ENCODE results near the gene ACAD10. TPM values are rescaled to one million over a fixed set of nuclear protein-coding genes. Genes with fewer than 3 reads are reported as not detected.
"Not testable (repeated sequence)": the region's sequence is repeated elsewhere in the genome, so short reads cannot be mapped to it uniquely, and the experiment has no call there.

Gene ACAD10
- 20.7 and 24.5 TPM in 2 replicates for total RNA-seq (2014; rRNA removed; shearing (Covaris generic))

DNA sequence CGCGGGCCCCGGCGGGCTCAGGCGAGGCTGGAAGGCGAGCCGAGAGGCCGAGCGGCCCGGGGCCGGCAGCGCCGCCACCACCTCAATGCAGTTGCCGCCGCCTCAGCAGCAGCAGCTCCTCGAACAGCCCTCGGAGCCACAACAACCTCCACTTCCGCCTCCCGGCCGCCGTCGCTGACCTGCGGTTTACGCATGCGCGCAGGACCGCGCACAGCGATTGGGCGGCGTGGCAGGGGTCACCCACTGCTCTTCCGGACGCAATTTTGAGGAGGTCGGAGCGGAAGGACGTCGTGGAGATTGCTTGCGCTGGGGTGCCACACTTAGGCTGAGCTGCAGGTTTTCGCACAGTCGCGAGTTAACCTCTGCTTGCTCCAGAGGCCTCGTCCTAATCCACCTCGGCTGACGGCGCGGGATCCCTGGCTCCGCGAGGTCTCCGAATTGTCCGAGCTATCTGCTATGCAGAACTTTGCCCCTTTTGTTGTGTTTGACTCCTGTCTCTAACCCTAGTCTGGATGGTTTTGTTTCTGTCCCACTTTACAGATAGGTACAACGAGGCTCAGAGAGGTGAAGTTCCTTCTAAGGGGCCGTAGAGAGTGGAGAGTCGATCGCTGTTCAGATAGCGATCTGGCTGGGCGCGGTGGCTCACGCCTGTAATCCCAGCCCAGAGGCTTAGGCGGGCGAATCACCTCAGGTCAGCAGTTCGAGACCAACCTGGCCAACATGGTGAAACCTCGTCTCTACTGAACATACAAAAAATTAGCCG, at the start of gene ACAD10, which contains the start of gene BRAP:
ACAD10 (plus strand) TSS at position 243 of the 763 bp plus-strand sequence. CDS start 6,657 bp downstream, outside the sequence.
BRAP (minus strand) TSS at position 146 of the 763 bp plus-strand sequence. CDS start 164 bp downstream, outside the sequence.
- DNase-seq = peak; percentile 98
- H3K36me3 ChIP-seq (replicated peaks; ENCODE audit: control insufficient read depth, insufficient read depth, low read length) = peaks cover 10% of the 10 kb centered on the region
- no peaks in the 10 kb centered on the region for H3K27me3 ChIP-seq (ENCODE audit: control insufficient read depth, insufficient read depth, low read length)
- peak within 1 kb of the TSS; percentile 97 for H3K4me3 ChIP-seq (ENCODE audit: insufficient read depth, low read depth, low read length)

DNA sequence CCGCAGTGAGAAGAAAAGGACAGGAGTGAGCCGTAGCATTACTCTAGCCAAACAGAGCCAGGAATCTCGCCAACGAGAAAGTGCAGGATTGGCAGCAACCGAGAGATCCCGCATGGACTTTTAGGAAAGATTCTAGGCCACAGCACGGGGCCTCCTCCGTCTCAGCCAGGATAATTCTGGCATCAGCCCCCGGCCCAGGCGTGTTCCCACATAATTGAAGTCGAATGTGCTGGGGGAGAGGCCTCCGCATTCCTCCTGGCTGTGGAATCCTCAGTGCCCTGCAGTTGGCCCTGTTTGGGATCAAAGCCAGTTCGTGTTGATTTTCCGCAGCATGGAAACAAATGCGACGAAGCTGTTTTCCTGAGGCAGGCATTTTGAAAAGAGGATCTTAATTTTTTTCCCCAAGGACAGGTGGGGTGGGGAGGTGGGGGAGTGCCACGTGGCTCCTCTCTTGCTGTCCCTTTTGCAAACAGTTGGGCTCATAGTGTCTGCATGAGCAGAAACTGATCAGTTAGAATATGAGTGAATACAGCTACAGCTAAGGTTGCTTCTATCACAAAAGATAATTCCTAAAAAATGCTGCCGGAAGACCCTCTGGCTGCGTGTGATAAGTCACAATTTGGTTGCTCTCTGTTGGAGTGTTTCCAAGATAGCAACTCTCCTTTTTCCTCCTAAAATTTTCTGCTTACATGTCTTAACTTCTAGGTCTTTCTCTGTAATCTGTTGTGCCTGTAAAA, 49.5 kb upstream of the ACAD10 start:
- no peak overlapping the region for H3K4me3 ChIP-seq (ENCODE audit: insufficient read depth, low read depth, low read length)
- no peaks in the 10 kb centered on the region for H3K27me3 ChIP-seq (ENCODE audit: control insufficient read depth, insufficient read depth, low read length)
- DNase-seq = peak; percentile 70
- H3K36me3 ChIP-seq (replicated peaks; ENCODE audit: control insufficient read depth, insufficient read depth, low read length) = no peaks in the 10 kb centered on the region

DNA sequence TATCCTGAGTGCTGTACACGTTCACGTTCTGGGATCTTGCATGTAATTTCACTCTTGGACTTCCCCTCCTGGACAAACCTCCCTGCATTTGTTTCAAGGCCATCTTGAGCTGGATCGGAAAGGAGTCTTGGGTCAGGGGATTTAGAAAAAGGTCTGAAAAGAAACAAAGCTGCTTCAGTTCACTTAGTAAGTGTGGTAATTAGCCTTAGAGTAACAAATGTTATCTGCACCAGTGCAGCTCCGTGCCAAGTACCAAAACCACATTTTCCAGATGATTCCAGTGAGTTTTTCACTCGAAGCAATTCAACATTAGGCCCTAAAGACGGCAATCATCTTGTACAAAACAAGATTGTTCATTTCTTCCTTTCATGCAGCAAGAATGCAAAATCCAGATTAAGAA, 47.3 kb upstream of the ACAD10 start:
- Histone ChIP-seq H3K4me3 (ENCODE audit: insufficient read depth, low read depth, low read length) (no peak overlapping the region), H3K36me3 (replicated peaks; ENCODE audit: control insufficient read depth, insufficient read depth, low read length) (peaks cover 2% of the 10 kb centered on the region; the same call in 1 of the 2 replicates), H3K27me3 (ENCODE audit: control insufficient read depth, insufficient read depth, low read length) (no peaks in the 10 kb centered on the region)
- DNase-seq = no peak

DNA sequence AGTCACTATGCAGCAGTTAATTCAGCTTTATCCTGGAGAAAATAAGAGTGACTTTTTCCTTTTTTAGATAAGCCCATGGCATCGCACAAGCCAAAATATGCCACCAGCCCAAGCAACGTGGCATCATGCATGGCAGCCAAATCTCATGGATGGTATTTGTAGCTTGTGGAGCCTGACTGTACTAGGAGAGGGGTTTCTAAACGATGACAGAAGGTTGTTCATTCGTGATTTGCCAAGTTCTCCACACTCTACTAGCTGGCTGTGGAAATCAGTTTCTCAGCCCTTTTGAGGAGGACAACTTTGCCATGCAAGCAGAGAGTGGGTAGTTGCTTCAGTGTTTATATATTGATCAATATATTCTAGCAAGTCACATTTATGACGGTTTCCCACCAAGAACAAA, 45.3 kb upstream of the ACAD10 start:
- H3K4me3 ChIP-seq (ENCODE audit: insufficient read depth, low read depth, low read length) = no peak overlapping the region
- no peaks in the 10 kb centered on the region for H3K27me3 ChIP-seq (ENCODE audit: control insufficient read depth, insufficient read depth, low read length)
- peaks cover 11% of the 10 kb centered on the region for H3K36me3 ChIP-seq (replicated peaks; ENCODE audit: control insufficient read depth, insufficient read depth, low read length)
- DNase-seq = no peak

DNA sequence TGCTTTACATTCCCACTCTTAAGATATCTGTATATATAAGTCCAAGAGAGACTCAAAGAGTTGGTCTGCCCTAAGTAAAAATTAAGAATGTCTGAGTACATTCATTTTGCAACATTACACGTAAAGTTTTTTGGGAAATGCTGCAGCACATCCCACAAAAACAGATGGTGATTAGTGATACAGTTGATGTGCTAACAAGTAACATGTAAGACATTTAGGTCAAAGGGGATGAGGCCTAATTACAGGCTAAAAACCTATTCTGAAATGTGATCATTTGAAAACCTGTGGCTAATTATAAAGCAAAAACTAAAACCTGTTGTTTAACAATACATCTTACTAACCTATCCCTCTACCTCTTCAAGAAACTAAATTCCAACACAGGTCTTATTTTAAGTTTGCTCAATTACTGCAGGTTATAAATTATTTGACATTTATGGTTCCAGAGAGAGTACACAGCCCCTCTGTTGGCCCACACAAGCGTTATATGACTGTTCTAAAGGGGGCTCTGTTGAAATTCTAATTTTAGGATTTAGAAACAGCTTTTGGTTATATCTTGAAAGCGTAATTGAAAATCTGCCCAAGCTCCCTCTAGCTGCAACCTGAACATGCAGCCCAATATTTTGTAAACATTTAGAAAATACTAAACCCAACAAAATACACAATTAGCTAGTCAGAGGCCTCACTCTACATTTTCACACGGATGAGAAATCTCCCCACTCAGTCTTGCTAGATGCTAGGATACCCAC, 43.0 kb upstream of the ACAD10 start:
- H3K4me3 ChIP-seq (ENCODE audit: insufficient read depth, low read depth, low read length) = no peak overlapping the region
- no peak for DNase-seq

DNA sequence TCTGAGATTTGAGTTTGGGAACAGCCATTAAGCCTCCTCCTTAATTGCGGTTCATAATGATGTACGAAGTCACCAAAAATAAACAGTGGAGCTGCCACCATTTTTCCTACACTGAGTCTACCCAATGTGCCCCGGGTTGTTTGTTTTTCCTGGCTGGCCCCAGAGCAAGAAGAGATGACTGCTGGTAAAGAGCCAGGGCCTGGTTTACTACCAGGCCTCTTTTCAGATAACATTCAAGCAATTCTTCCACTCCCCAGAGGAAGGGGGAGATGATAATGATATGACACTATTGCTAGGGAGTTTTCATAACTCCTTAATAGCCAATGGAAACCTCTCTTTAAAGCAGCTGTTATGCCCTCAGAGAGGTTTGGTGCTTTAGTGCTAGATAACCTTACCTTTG, 42.4 kb upstream of the ACAD10 start:
- no peak for DNase-seq
- peaks cover 15% of the 10 kb centered on the region for H3K36me3 ChIP-seq (replicated peaks; ENCODE audit: control insufficient read depth, insufficient read depth, low read length)
- H3K27me3 ChIP-seq (ENCODE audit: control insufficient read depth, insufficient read depth, low read length) = no peaks in the 10 kb centered on the region
- no peak overlapping the region for H3K4me3 ChIP-seq (ENCODE audit: insufficient read depth, low read depth, low read length)

More for the DNA sequence above, 43.0 kb upstream of the ACAD10 start:
- Histone ChIP-seq H3K27me3 (ENCODE audit: control insufficient read depth, insufficient read depth, low read length) (no peaks in the 10 kb centered on the region), H3K36me3 (replicated peaks; ENCODE audit: control insufficient read depth, insufficient read depth, low read length) (peaks cover 15% of the 10 kb centered on the region)

DNA sequence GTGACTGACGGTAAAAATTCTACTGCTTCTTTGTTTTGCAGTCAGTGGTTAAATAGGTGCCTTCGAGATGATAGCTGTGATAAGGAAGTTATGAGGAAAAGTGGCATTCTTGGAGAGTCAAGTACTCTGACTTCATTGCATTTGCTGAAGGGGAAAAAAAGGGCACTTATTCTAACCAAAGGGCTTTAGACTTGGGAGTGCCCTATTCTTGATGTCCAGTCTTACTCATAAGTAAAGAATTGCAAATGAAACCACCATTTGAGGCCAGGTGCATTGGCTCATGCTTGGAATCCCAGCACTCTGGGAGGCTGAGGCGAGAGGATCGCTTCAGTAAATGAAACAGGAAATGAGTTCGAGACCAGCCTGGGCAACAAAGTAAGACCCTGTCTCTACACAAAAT, 40.4 kb upstream of the ACAD10 start:
- H3K36me3 ChIP-seq (replicated peaks; ENCODE audit: control insufficient read depth, insufficient read depth, low read length) = peaks cover 23% of the 10 kb centered on the region
- no peak for DNase-seq
- H3K27me3 ChIP-seq (ENCODE audit: control insufficient read depth, insufficient read depth, low read length) = no peaks in the 10 kb centered on the region
- H3K4me3 ChIP-seq (ENCODE audit: insufficient read depth, low read depth, low read length) = no peak overlapping the region

DNA sequence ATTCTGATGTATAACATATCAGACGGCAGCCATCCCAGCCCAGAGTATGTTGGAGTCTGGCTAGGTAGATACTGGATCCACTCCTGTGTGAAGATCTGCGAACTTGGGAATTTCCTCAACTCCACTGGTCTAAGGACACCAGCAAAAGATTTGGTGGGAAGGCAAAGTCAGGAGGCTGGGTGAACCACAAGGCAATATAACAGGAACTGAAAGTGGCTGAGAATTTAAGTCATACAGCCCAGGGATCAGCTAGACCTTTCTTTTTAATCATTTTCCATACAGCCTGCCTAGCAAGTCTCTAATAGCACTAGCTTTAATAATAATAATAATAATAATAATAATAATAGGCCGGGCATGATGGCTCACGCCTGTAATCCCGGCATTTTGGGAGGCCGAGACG, 34.9 kb upstream of the ACAD10 start:
- Histone ChIP-seq H3K4me3 (ENCODE audit: insufficient read depth, low read depth, low read length) (no peak overlapping the region), H3K27me3 (ENCODE audit: control insufficient read depth, insufficient read depth, low read length) (no peaks in the 10 kb centered on the region), H3K36me3 (replicated peaks; ENCODE audit: control insufficient read depth, insufficient read depth, low read length) (peaks cover 19% of the 10 kb centered on the region)
- DNase-seq = no peak

DNA sequence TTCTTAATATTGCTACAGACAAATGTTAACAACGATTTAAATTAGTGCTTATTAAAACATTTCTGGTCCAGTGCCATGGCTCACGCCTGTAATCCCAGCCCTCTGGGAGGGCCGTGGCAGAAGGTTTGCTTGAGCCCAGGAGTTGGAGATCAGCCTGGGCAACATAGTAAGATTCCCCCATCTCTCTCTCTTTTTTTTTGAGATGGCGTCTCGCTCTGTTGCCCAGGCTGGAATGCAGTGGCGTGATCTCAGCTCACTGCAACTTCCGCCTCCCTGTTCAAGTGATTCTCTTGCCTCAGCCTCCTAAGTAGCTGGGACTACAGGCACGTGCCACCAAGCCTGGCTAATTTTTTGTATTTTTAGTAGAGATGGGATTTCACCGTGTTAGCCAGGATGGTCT, 33.3 kb upstream of the ACAD10 start:
- peaks cover 20% of the 10 kb centered on the region for H3K36me3 ChIP-seq (replicated peaks; ENCODE audit: control insufficient read depth, insufficient read depth, low read length)
- H3K27me3 ChIP-seq (ENCODE audit: control insufficient read depth, insufficient read depth, low read length); H3K4me3 ChIP-seq (ENCODE audit: insufficient read depth, low read depth, low read length); DNase-seq: not testable (repeated sequence)

DNA sequence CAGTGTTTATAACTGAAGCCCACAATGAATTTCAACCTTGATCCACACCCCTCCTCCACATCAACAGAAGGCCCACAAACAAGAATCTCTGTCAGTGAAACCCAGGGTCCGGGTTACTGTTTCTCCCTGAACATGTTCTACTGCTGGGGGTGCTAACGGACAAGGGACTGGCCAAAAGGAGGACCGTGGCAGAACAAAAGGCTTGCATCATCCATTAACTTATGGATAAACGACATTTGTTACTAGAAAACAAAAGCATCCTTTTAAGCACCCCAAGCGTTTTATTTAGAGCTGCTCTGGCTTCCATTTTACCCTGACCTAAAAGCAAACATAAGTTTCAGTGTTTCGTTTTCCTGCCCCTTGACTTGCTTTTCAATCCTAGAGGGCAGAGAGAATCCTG, 32.3 kb upstream of the ACAD10 start:
- Histone ChIP-seq H3K27me3 (ENCODE audit: control insufficient read depth, insufficient read depth, low read length) (no peaks in the 10 kb centered on the region), H3K4me3 (ENCODE audit: insufficient read depth, low read depth, low read length) (no peak overlapping the region), H3K36me3 (replicated peaks; ENCODE audit: control insufficient read depth, insufficient read depth, low read length) (peaks cover 20% of the 10 kb centered on the region)
- no peak for DNase-seq

DNA sequence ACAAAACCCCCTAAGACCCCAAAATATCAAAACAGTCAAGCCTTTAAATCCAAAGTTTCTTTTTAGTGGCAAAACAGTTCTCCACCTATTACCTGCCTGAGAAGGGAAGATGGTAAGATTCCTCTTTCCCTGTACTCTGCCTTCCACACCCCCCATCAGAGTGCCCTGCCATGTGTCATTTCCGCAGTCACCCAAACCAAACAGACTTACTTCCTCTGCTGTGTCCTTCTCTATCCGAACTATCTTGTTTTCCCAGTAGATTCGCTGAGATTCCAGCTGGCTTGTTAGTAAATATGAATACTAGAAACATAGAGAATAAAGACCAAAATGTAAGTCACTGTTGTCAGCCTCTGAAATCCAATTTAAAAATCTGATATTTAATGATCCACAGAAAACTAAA, 30.5 kb upstream of the ACAD10 start:
- Histone ChIP-seq H3K4me3 (ENCODE audit: insufficient read depth, low read depth, low read length) (no peak overlapping the region), H3K27me3 (ENCODE audit: control insufficient read depth, insufficient read depth, low read length) (no peaks in the 10 kb centered on the region), H3K36me3 (replicated peaks; ENCODE audit: control insufficient read depth, insufficient read depth, low read length) (peaks cover 15% of the 10 kb centered on the region)
- no peak for DNase-seq

DNA sequence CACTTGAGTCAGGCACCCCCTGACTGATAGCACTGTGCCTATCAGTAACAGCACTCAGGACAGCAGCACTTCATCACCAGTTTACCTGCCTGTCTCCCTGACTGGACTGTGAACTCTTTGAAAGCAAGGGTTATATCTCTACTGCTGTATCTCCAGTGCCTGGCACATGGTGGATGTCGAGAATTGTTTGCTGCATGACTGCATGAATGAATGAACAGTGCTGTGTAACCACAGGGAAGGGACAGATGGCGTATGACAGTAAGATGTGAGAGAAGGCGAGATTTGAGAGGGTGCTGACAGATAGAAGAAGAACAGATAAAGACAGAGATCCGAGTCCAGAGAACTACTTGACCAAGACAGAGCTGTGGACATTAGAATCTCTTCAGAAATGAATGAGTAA, 29.8 kb upstream of the ACAD10 start:
- H3K4me3 ChIP-seq (ENCODE audit: insufficient read depth, low read depth, low read length) = no peak overlapping the region
- DNase-seq = no peak
- no peaks in the 10 kb centered on the region for H3K27me3 ChIP-seq (ENCODE audit: control insufficient read depth, insufficient read depth, low read length)
- H3K36me3 ChIP-seq (replicated peaks; ENCODE audit: control insufficient read depth, insufficient read depth, low read length) = peaks cover 13% of the 10 kb centered on the region

DNA sequence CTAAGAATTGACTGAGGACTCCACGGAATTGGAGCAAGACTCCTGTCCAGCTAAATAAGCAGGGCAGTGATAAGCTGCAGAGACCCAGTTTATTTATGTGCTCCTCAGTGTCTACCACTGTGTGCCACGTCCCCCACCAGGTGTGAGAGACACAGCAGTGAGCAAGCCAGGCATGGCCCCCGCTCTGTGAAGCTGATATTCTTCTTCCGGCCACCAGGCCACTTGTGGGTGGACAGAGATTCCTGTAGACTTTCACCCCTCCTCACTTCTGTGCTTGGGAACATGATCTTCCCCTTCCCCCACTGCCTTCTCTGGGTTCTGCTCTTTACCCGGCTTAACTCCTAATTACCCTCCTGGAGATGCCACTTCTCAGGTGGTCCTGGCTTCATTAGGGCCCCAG, 21.4 kb upstream of the ACAD10 start:
- peaks cover 11% of the 10 kb centered on the region for H3K36me3 ChIP-seq (replicated peaks; ENCODE audit: control insufficient read depth, insufficient read depth, low read length)
- DNase-seq = peak; percentile 24
- no peak overlapping the region for H3K4me3 ChIP-seq (ENCODE audit: insufficient read depth, low read depth, low read length)
- no peaks in the 10 kb centered on the region for H3K27me3 ChIP-seq (ENCODE audit: control insufficient read depth, insufficient read depth, low read length)

DNA sequence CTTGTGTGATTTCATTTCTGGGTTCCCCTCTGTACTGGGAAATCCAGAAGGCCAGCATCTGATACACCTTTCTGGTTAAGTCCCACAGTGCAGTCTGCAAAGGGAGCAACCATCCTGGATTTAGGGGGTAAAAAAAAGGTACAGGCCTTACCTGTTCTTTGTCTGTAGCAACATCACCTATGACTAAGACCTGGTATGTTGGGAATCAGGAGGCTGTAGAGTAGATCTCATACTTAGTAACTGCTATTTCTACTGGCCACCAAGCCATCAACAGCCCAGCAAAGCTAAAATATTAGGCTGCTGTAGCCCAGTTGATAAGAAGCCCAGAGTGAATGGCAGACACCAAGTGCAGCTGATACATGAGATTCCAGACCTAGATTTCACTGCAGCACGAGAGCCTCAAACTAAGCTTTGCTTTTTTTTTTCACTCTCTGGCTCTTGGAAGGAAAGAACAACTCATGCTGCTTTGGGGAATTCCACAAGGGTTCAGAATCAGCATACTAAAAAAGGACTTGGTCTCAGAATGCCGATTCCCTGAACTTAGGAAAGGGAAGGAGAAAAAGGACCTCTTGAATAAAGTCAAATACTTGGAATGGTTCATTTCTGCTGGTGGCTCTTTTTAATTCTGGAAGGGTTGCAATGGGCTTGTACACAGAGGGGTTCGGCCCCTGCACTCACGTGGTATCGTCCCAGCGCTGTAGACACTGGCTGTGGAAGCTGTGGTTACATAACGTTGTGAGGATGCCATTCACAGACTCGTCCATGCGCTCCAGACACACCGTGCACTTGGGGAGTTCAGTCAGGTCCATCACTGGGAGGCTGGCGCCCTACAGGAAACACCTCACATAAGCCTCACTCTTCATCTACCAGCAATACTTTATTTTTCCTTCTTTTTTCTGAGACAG, 20.6 kb upstream of the ACAD10 start:
- peaks cover 14% of the 10 kb centered on the region for H3K36me3 ChIP-seq (replicated peaks; ENCODE audit: control insufficient read depth, insufficient read depth, low read length)
- no peak for DNase-seq
- no peak overlapping the region for H3K4me3 ChIP-seq (ENCODE audit: insufficient read depth, low read depth, low read length)

More for the DNA sequence above, 20.6 kb upstream of the ACAD10 start:
- H3K27me3 ChIP-seq (ENCODE audit: control insufficient read depth, insufficient read depth, low read length) = no peaks in the 10 kb centered on the region

Measured in H7 (cell line).